Fibroblast of pulmonary artery (primary cell): ENCODE measurements around the gene ECE1.

ENCODE experiments used
- DNase-seq: peaks from one replicate; pipeline ENCODE4 v3.0.0-alpha.2; 2010; ENCODE audit warnings: low read depth
- H3K4me3 ChIP-seq: replicated peaks from 2 replicates; pipeline ENCODE4 v1.5.1; 2011; ENCODE audit warnings: low read depth, mild to moderate bottlenecking, control low read depth, low read length, moderate library complexity
- CTCF ChIP-seq: IDR thresholded peaks from 2 replicates; pipeline ENCODE4 v1.5.1; 2011; ENCODE audit warnings: mild to moderate bottlenecking, control low read depth, low read length, inconsistent platforms; ENCODE audit errors: missing control alignments

ECE1 gene

GRCh38 chr1:21289700-21290545 is at the start of gene ECE1:
ECE1 (minus strand) TSS chr1:21290463; CDS start chr1:21290414, 49 bp downstream.
- DNase-seq, result peak; percentile 37
- H3K4me3 ChIP-seq, result peak within 1 kb of the TSS; percentile 59
- no peak for TF ChIP-seq CTCF

- no peak for DNase-seq
- no peak for TF ChIP-seq CTCF
- no peak overlapping the region for H3K4me3 ChIP-seq
These were observed 49.3 kb upstream of the ECE1 start for GRCh38 chr1:21339356-21340229.

GRCh38 chr1:21338573-21339355 is 48.5 kb upstream of the ECE1 start:
- TF ChIP-seq CTCF, result no peak
- DNase-seq, result peak; percentile 79
- no peak overlapping the region for H3K4me3 ChIP-seq

GRCh38 chr1:21337928-21338572 is 47.8 kb upstream of the ECE1 start:
- H3K4me3 ChIP-seq, result no peak overlapping the region
- peak; percentile 84 for DNase-seq
- no peak for TF ChIP-seq CTCF

GRCh38 chr1:21337454-21337927 is 47.2 kb upstream of the ECE1 start:
- no peak overlapping the region for H3K4me3 ChIP-seq
- no peak for TF ChIP-seq CTCF

GRCh38 chr1:21337010-21337437 is 46.8 kb upstream of the ECE1 start:
- no peak for DNase-seq
- TF ChIP-seq CTCF, result no peak
- no peak overlapping the region for H3K4me3 ChIP-seq

More at GRCh38 chr1:21337454-21337927, 47.2 kb upstream of the ECE1 start:
- no peak for DNase-seq
